Fibroblast of upper back skin (primary cell): ENCODE measurements around the gene ZNF316.
"Not testable (repeated sequence)": the region's sequence is repeated elsewhere in the genome, so short reads cannot be mapped to it uniquely, and the experiment has no call there.

Experiments used
- DNase-seq: peaks from one replicate; pipeline ENCODE4 v3.0.0-alpha.2; 2013

Gene ZNF316

GRCh38 chr7:6622134-6622710, 14.9 kb upstream of the ZNF316 start:
- no peak for DNase-seq

GRCh38 chr7:6623589-6624245, 13.4 kb upstream of the ZNF316 start:
- no peak for DNase-seq

DNA sequence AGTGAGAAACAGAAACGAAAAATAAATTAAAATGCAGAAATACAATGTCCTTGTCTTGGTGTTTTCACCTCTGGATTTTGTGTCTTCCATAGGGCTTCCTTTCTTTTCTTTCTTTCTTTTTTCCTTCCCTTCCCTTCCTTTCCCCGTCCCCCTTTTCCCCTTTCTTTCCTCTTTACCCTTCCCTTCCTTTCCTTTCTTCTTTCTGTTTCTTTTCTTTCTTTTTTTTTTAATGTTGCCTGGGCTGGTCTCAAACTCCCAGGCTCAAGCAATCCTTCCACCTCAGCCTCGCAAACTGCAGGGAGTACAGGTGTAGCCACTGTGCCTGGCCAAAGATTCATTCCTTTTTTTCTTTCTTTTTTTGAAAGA, 12.9 kb upstream of the ZNF316 start:
- DNase-seq, result no peak

- DNase-seq, result no peak
Observed at GRCh38 chr7:6628045-6628444, 9.1 kb upstream of the ZNF316 start.

GRCh38 chr7:6630007-6630849, 6.9 kb upstream of the ZNF316 start:
- no peak for DNase-seq

DNA sequence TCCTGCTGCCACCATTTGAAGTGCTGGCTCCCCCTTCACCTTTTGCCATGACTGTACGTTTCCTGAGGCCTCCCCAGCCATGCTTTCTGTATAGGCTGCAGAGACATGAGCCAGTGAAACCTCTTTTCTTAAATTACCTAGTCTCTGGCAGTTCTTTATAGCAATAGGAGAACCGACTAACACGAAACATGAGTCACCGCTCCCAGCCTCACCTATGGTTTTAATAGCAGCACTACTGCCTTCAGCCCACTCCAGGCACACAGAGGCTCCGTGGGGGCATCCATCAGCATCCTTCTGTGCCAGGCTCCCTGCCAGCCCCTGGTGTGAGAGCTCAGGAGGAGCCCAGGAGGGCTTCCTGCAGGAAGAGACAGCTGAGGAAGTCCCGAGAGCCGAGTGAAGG, 5.5 kb upstream of the ZNF316 start:
- DNase-seq, result no peak

DNA sequence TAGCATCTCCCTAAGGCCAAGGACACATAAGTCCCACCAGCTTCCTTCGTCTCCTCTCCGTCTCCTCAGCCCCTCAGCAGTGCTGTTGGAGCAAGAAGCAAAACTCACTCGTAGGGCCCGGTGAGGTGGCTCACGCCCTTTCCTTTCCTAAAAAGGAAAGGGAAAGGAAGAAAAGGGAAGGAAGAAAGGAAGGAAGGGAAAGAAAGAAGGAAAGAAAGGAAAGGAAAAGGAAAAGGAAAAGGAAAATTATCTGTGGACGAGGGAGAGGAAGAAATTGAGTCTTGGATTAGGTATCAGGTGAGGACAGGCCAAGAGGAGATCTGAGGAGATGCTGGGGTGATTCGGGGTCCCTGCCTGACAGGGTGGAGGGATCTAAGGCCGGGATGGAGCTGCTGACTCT, 3.1 kb upstream of the ZNF316 start:
- no peak for DNase-seq

GRCh38 chr7:6634971-6635370, 2.1 kb upstream of the ZNF316 start:
- DNase-seq, result not testable (repeated sequence)

DNA sequence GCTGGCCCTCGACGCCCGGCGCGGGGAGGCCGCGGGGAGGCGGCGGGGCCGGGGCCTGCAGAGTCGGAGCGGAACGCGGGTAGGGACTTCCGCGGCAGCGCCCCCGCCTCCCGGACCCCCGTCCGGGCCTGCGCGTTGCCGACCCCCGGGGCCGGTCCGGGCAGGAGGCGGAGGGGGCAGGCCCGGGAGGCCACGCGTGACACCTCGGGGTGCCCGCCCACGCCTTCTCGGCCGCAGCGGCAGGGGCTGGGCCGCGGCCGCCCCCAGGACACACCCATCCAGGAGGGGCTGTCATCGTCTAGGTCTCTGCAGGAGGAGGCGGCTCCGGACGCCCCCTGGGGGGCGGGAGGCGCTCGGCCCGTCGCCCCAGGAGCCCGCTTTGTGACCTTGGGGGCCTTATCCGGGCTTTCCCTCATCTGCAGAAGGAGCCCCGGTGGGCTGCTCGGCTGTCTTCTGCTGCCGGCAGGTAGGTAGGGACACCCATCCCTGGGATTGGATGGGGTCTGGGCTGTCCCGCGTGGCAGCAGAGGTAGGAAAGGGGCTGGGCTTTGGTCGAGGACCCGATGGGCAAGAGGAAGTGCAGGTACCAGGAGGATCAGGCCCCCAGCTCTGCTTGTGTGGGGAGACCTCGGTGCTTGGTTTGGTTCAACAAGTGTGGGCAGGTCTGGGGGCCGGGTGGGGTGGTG, 569 bp downstream of the ZNF316 start:
- peak; percentile 17 for DNase-seq

GRCh38 chr7:6639032-6639431, 1.9 kb downstream of the ZNF316 start:
- DNase-seq, result no peak

DNA sequence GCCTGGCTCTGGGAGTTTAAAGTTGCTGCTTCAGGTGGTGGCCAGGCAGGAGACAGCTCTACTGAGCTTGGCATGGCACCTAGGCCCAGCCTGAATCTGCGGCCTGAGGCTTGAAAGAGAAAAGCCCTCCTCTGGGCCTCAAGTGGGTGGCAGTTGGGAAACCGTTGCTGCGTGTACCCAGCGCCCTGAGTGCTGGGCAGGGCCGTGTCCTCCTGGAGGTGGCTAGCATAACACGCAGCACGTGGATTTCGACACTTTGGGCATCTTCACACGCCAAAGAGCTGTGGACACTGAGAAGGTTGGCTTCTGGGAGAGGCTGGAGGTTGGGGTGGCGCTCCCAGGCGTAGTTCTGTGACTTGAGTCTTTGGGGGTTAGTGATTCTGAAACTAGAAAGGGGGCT, 2.5 kb downstream of the ZNF316 start:
- no peak for DNase-seq

GRCh38 chr7:6640246-6640721, 3.2 kb downstream of the ZNF316 start:
- peak; percentile 36 for DNase-seq

DNA sequence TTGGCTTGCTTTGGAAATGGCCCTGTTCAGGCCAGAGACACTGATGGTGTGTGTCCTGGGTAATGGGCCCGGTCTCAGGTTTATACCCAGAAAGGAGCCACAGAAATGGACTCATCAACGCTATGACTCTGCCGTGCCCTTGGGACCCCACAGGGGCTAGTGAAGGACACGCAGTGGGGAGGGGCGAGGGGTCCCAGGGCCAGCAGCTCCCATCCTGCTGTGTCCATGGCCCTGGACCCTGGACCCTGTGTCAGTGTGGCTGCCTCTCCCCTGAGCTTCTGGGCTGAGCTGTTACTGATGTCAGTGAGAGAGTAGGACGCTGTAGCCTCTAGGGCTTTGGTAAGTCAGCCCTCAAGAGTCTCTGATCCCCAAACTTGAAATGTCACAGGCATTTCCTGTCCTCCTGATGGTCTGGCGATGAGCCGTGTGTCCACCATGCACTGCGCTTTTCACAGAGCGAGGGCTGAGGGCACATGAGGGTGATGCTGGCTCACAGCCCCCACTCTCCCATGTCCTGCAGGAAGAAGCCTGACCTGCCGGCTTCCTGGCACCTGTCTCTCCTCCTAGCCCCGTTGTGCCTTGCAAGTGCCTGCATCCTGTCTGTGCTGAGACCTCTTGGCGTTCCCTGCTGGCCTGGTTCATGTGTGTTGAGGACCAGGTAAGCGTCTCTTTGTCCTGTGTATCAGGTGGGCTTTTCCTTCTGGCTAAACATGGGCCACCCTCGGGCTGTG, 4.4 kb downstream of the ZNF316 start:
- no peak for DNase-seq

DNA sequence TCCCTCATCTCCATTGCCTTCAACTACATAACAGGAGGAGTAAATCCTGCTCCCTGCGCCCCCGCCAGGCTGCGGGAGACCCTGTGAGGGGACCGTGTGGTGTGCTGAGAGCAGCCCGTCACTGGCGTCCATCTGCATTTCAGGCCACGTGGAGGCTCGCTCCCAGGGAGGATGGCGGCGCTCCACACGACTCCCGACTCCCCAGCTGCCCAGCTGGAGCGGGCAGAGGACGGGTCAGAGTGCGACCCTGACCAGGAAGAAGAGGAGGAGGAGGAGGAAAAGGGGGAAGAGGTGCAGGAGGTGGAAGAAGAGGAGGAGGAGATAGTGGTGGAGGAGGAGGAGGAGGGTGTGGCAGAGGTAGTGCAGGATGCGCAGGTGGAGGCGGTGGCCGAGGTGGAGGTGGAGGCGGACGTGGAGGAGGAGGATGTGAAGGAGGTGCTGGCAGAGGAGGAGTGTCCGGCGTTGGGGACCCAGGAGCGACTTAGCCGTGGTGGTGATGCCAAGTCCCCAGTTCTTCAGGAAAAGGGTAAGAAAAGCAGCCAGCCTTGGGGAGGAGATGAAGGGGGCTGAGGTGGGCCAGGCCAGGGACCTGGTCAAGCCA, 5.2 kb downstream of the ZNF316 start:
- no peak for DNase-seq

GRCh38 chr7:6642861-6643640, 5.9 kb downstream of the ZNF316 start:
- DNase-seq, result no peak

DNA sequence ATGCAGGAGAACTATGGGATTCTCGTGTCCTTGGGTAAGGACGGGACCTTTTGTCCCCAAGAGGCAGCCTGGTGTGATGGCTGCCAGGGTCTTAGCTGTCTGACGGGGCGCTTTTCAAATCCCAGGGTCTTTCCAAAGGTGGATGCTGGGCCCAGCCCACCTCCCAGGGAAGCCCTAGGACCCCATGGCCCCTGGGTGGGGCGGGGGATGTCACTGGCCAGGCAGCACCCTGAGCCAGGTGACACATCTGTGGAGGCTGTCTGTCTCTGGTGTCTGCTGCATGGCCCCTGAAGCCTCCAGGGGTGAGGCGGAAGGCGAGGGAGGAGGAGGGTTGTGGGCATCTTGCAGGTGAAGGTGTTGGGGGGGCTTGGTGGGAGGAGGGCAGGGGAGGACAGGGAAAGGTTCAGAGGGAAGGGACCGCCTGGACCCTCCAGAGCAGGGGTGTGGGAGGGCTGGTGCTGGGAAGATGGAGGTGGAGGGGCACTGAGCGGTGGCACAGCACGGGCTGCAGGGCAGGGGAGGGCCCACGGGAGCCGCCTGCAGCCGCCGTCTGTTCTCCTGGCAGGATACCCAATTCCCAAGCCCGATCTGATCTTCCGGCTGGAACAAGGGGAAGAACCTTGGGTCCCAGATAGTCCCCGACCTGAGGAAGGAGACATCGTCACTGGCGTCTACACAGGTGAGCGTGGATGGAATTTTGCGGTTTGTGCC, 7.0 kb downstream of the ZNF316 start:
- no peak for DNase-seq

DNA sequence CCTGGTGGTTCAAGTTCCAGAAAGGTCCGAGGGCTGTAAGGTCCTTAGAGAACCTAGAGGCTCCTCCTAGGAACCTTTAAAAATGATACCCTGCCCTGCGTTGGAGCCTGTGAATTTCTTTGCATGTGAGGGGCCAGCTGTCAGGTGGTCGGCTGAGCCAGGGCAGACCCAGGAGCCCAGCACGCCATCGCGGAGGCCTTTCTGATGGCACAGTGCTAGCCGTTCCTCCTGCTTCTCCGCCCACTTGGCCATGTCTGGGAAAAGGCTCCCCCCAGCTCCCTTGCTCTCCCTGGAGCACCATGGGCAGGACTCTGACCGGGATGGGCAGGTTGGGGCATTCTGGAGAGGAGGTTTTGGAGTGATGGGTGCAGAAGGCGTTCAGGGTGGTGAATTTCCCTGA, 7.6 kb downstream of the ZNF316 start:
- no peak for DNase-seq

GRCh38 chr7:6646465-6646864, 9.3 kb downstream of the ZNF316 start:
- DNase-seq, result no peak

DNA sequence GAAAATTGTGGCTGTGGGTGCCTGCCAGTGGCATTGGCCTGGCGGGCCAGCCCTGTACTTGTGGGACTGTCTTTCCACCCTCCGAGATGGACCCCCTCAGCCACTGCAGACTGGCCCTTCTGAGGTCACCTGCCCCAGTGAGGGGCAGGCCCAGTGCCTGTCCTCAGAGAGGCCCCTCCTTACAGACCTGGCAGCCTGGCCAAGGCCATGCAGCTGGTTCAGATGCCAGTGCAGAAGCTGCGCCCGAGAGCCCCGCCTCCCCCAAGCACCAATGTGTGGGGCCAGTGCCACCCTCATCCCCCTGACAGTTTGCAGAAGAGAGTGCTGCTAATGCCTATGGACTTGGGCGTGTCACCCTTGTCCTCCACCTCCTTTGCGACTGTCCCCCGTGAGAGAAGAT, 10.0 kb downstream of the ZNF316 start:
- no peak for DNase-seq

- no peak for DNase-seq
Observed at GRCh38 chr7:6647541-6647940, 10.4 kb downstream of the ZNF316 start.
